GM19395 (cell line): Measurements from ENCODE around the gene GATAD1.
"Not testable (repeated sequence)": the region's sequence is repeated elsewhere in the genome, so short reads cannot be mapped to it uniquely, and the experiment has no call there.

Source experiments
- ATAC-seq: cut with Tn5 transposase; IDR thresholded peaks from one replicate; pipeline ENCODE4 v1.9.1; 2021; ENCODE audit warnings: mild to moderate bottlenecking, moderate library complexity; ENCODE audit not compliant: unreplicated experiment

Gene GATAD1

GRCh38 chr7:92479146-92479545, 31.9 kb downstream of the GATAD1 start:
- ATAC-seq, result not testable (repeated sequence)

- not testable (repeated sequence) for ATAC-seq
Observed at GRCh38 chr7:92483624-92484023, 36.3 kb downstream of the GATAD1 start.

- ATAC-seq, result not testable (repeated sequence)
Observed at GRCh38 chr7:92484226-92484625, 36.9 kb downstream of the GATAD1 start.

- ATAC-seq, result no peak
Observed at GRCh38 chr7:92485267-92485892, 38.1 kb downstream of the GATAD1 start.

GRCh38 chr7:92485974-92486373, 38.7 kb downstream of the GATAD1 start:
- ATAC-seq, result no peak

- no peak for ATAC-seq
Observed at GRCh38 chr7:92487804-92488203, 40.5 kb downstream of the GATAD1 start.

GRCh38 chr7:92489634-92490033, 42.4 kb downstream of the GATAD1 start:
- no peak for ATAC-seq

GRCh38 chr7:92496876-92497275, 49.6 kb downstream of the GATAD1 start:
- no peak for ATAC-seq

GRCh38 chr7:92498557-92498956, 51.3 kb downstream of the GATAD1 start:
- ATAC-seq, result no peak

GRCh38 chr7:92503767-92504166, 56.5 kb downstream of the GATAD1 start:
- ATAC-seq, result no peak

GRCh38 chr7:92504563-92504962, 57.3 kb downstream of the GATAD1 start:
- no peak for ATAC-seq

GRCh38 chr7:92506363-92506762, 59.1 kb downstream of the GATAD1 start:
- no peak for ATAC-seq

GRCh38 chr7:92508946-92509345, 61.7 kb downstream of the GATAD1 start:
- ATAC-seq, result no peak
